IMR-90 (cell line): ENCODE data around the gene FRMD4B. TPM values are rescaled to one million over a fixed set of nuclear protein-coding genes. Genes with fewer than 3 reads are reported as not detected.
A peak's percentile ranks its signal among the peaks of the same experiment; 100 is the strongest.

Experiments
- ATAC-seq: fragments of 200-7000 bp; cut with Tn5 transposase; 2 replicates; pipeline ENCODE4 v1.9.1; 2020; ENCODE audit warnings: low read depth, mild to moderate bottlenecking, moderate library complexity
- BruUV-seq: library from RNA; stranded (reverse); fragments of 400-500 nt; replicated peaks from 2 replicates; lab custom pipeline; 2021; lab: Mats Ljungman, UMichigan
- CTCF ChIA-PET: fragments of 300-600 bp; formaldehyde crosslinking; extraction: SDS; loops from one replicate; lab custom pipeline; 2021; ENCODE audit warnings: antibody characterized with exemption; lab: Yijun Ruan, JAX
- POLR2A ChIA-PET: fragments of 300-600 bp; sonication (Branson Sonifier 250); formaldehyde crosslinking; loops from one replicate; lab custom pipeline; 2022; ENCODE audit warnings: antibody characterized with exemption; ENCODE audit not compliant: unreplicated experiment; lab: Charles Lee
- DNase-seq: peaks from one replicate; pipeline ENCODE4 v3.0.0; 2013
- H2AFZ ChIP-seq: replicated peaks from 2 replicates; pipeline ENCODE3; 2013; ENCODE audit warnings: low read length, mild to moderate bottlenecking; ENCODE audit not compliant: poor library complexity
- H2AK5ac ChIP-seq: 2 replicates; pipeline ENCODE4 v1.6.1; 2013; ENCODE audit warnings: low read depth, low read length, inconsistent platforms
- H2AK9ac ChIP-seq: replicated peaks from 2 replicates; pipeline ENCODE3; 2013; ENCODE audit warnings: mild to moderate bottlenecking, low read depth, low read length, moderate library complexity; ENCODE audit not compliant: poor library complexity
- H2BK120ac ChIP-seq: 2 replicates; pipeline ENCODE4 v1.6.1; 2013; ENCODE audit warnings: low read depth, low read length, inconsistent platforms
- H2BK15ac ChIP-seq: 3 replicates; pipeline ENCODE4 v1.6.1; 2013; ENCODE audit warnings: low read depth, low read length, inconsistent platforms
- H2BK20ac ChIP-seq: 2 replicates; pipeline ENCODE4 v1.6.1; 2013; ENCODE audit warnings: low read depth, mild to moderate bottlenecking, inconsistent platforms, low read length, moderate library complexity
- H2BK5ac ChIP-seq: 2 replicates; pipeline ENCODE4 v1.6.1; 2013; ENCODE audit warnings: mild to moderate bottlenecking, low read depth, low read length, inconsistent platforms; ENCODE audit not compliant: poor library complexity, severe bottlenecking
- H3K14ac ChIP-seq: replicated peaks from 2 replicates; pipeline ENCODE4 v1.6.1; 2013; ENCODE audit warnings: low read depth, low read length, inconsistent platforms
- H3K18ac ChIP-seq: 2 replicates; pipeline ENCODE4 v1.6.1; 2013; ENCODE audit warnings: low read depth, low read length, control low read depth
- H3K23ac ChIP-seq: 2 replicates; pipeline ENCODE4 v1.6.1; 2013; ENCODE audit warnings: low read depth, low read length, inconsistent platforms
- H3K27ac ChIP-seq: 2 replicates; pipeline ENCODE4 v1.5.1; 2013; ENCODE audit warnings: mild to moderate bottlenecking, control low read depth, low read length; ENCODE audit not compliant: insufficient read depth
- H3K27me3 ChIP-seq: 2 replicates; pipeline ENCODE4 v1.6.1; 2013; ENCODE audit warnings: low read length; ENCODE audit not compliant: control insufficient read depth, insufficient read depth
- H3K36me3 ChIP-seq: 2 replicates; pipeline ENCODE4 v1.6.1; 2013; ENCODE audit warnings: low read length, mixed read lengths; ENCODE audit not compliant: control insufficient read depth, insufficient read depth
- H3K4ac ChIP-seq: 2 replicates; pipeline ENCODE4 v1.6.1; 2013; ENCODE audit warnings: low read depth, low read length, inconsistent platforms
- H3K4me1 ChIP-seq: 2 replicates; pipeline ENCODE4 v1.6.1; 2013; ENCODE audit warnings: low read length, mixed read lengths; ENCODE audit not compliant: control insufficient read depth, insufficient read depth
- H3K4me2 ChIP-seq: 2 replicates; pipeline ENCODE4 v1.6.1; 2013; ENCODE audit warnings: low read depth, mild to moderate bottlenecking, control low read depth, low read length, moderate library complexity
- H3K4me3 ChIP-seq: 2 replicates; pipeline ENCODE4 v1.5.1; 2013; ENCODE audit warnings: low read depth, mild to moderate bottlenecking, control low read depth, low read length, moderate library complexity; ENCODE audit not compliant: insufficient read depth
- H3K56ac ChIP-seq: 2 replicates; pipeline ENCODE4 v1.6.1; 2013; ENCODE audit warnings: low read length, inconsistent platforms; ENCODE audit not compliant: insufficient read depth; ENCODE audit errors: extremely low read depth
- H3K79me1 ChIP-seq, 2 experiments: 2 replicates each; pipeline ENCODE4 v1.6.1; 2013; ENCODE audit warnings: low read length in 2 of 2, inconsistent platforms in 1 of 2, low read depth in 1 of 2
- H3K9ac ChIP-seq: 2 replicates; pipeline ENCODE4 v1.6.1; 2013; ENCODE audit warnings: low read depth, low read length, control low read depth
- H3K9me1 ChIP-seq: 2 replicates; pipeline ENCODE4 v1.6.1; 2013; ENCODE audit warnings: low read length, inconsistent platforms; ENCODE audit not compliant: insufficient read depth
- H3K9me3 ChIP-seq: 2 replicates; pipeline ENCODE4 v1.6.1; 2013; ENCODE audit warnings: low read length; ENCODE audit not compliant: control insufficient read depth, insufficient read depth
- H4K20me1 ChIP-seq: 2 replicates; pipeline ENCODE4 v1.6.1; 2013; ENCODE audit warnings: low read length, inconsistent platforms; ENCODE audit not compliant: insufficient read depth
- H4K5ac ChIP-seq: 2 replicates; pipeline ENCODE4 v1.6.1; 2013; ENCODE audit warnings: mild to moderate bottlenecking, low read depth, low read length, control low read depth
- H4K8ac ChIP-seq, 2 experiments: 2 replicates each; pipeline ENCODE4 v1.6.1; 2013; ENCODE audit warnings: low read depth in 2 of 2, low read length in 2 of 2, control low read depth in 1 of 2, inconsistent platforms in 1 of 2
- H4K91ac ChIP-seq: 2 replicates; pipeline ENCODE4 v1.6.1; 2013; ENCODE audit warnings: low read depth, low read length, inconsistent platforms; ENCODE audit not compliant: insufficient read depth
- BHLHE40 ChIP-seq: fragments of 150-350 bp; IDR thresholded peaks from 2 replicates; pipeline ENCODE4 v1.6.1; 2016; ENCODE audit warnings: mild to moderate bottlenecking, low read depth, low read length
- CEBPB ChIP-seq: IDR thresholded peaks from 2 replicates; pipeline ENCODE4 v1.6.1; 2012; ENCODE audit warnings: low read depth, low read length, improper control_type of control experiment
- CHD1 ChIP-seq: IDR thresholded peaks from 2 replicates; pipeline ENCODE4 v1.6.1; 2012; ENCODE audit warnings: low read depth, low read length, improper control_type of control experiment
- FOS ChIP-seq: fragments of 150-350 bp; IDR thresholded peaks from 2 replicates; pipeline ENCODE4 v1.6.1; 2016; ENCODE audit warnings: low read depth, low read length
- MAFK ChIP-seq: IDR thresholded peaks from 2 replicates; pipeline ENCODE4 v1.6.1; 2012; ENCODE audit warnings: low read depth, low read length, improper control_type of control experiment
- MAZ ChIP-seq: IDR thresholded peaks from 2 replicates; pipeline ENCODE4 v1.6.1; 2012; ENCODE audit warnings: low read depth, mild to moderate bottlenecking, low read length, improper control_type of control experiment, moderate library complexity, borderline replicate concordance
- MXI1 ChIP-seq: IDR thresholded peaks from 2 replicates; pipeline ENCODE4 v1.6.1; 2012; ENCODE audit warnings: low read depth, mild to moderate bottlenecking, low read length, moderate library complexity, borderline replicate concordance
- NFE2L2 ChIP-seq: fragments of 150-350 bp; IDR thresholded peaks from 2 replicates; pipeline ENCODE4 v1.6.1; 2016; ENCODE audit warnings: low read depth, mild to moderate bottlenecking, low read length
- POLR2A ChIP-seq: IDR thresholded peaks from 2 replicates; pipeline ENCODE4 v1.6.1; 2012; ENCODE audit warnings: mild to moderate bottlenecking, low read depth, low read length
- RAD21 ChIP-seq: IDR thresholded peaks from 2 replicates; pipeline ENCODE4 v1.6.1; 2012; ENCODE audit warnings: low read length, improper control_type of control experiment
- RCOR1 ChIP-seq: IDR thresholded peaks from 2 replicates; pipeline ENCODE4 v1.6.1; 2012; ENCODE audit warnings: mild to moderate bottlenecking, low read length, improper control_type of control experiment; ENCODE audit not compliant: insufficient replicate concordance
- RFX5 ChIP-seq: IDR thresholded peaks from 2 replicates; pipeline ENCODE4 v1.8.0; 2012; ENCODE audit warnings: low read depth, mild to moderate bottlenecking, low read length, moderate library complexity
- SMC3 ChIP-seq: fragments of 150-350 bp; IDR thresholded peaks from 2 replicates; pipeline ENCODE4 v1.6.1; 2016; ENCODE audit warnings: low read depth, mild to moderate bottlenecking, antibody characterized with exemption, low read length, moderate library complexity
- USF2 ChIP-seq: fragments of 150-350 bp; IDR thresholded peaks from 2 replicates; pipeline ENCODE4 v1.6.1; 2017; ENCODE audit warnings: mild to moderate bottlenecking, antibody characterized with exemption, low read length, low read depth
- WGBS, 2 experiments: methylation state at CpG; one replicate each; pipeline versions ENCODE4 v1.1.5 to v1.1.7; 2013; ENCODE audit warnings: missing lambda C conversion rate in 2 of 2; ENCODE audit not compliant: insufficient read length in 1 of 2; ENCODE audit errors: extremely low coverage in 2 of 2; 5-methylcytosine and 5-hydroxymethylcytosine counted together
- dilution Hi-C: fragments of 300-500 bp; cut with HindIII; formaldehyde crosslinking; loops from one replicate; pipeline ENCODE4 v1.14.3; 2018; ENCODE audit warnings: low sequenced_read_pairs; ENCODE audit not compliant: unreplicated experiment
- in situ Hi-C: fragments of 300-500 bp; cut with MboI; formaldehyde crosslinking; loops from 3 replicates; pipeline ENCODE4 v1.14.3; 2019; ENCODE audit warnings: low sequenced_read_pairs, inconsistent platforms, mixed read lengths
- intact Hi-C: fragments of 100-400 bp; cut with micrococcal nuclease; formaldehyde crosslinking; loops from 2 replicates; pipeline ENCODE4 v1.10.0; 2022
- polyA plus RNA-seq, 3 experiments: library from polyadenylated mRNA; depleted of rRNA; stranded (reverse); fragments of >200 nt; gene quantifications; 2 replicates each; pipeline ENCODE4 v1.2.3, GENCODE V29; 2012; ENCODE audit warnings: low replicate concordance in 1 of 3
- total RNA-seq: library from RNA; depleted of rRNA; stranded (reverse); fragments of >200 nt; gene quantifications from 2 replicates; pipeline ENCODE4 v1.2.3, GENCODE V29; 2012
- TF ChIP-seq, protein P1 (sequence below): fragments of 150-350 bp; IDR thresholded peaks from 2 replicates; pipeline ENCODE4 v1.6.1; 2016; ENCODE audit warnings: low read depth, mild to moderate bottlenecking, low read length, moderate library complexity, borderline replicate concordance

FRMD4B gene
- total and polyA plus RNA-seq, 2 of the 4 experiments (the other 2 are of a cell fraction): 0.14 to 0.36 TPM

DNA sequence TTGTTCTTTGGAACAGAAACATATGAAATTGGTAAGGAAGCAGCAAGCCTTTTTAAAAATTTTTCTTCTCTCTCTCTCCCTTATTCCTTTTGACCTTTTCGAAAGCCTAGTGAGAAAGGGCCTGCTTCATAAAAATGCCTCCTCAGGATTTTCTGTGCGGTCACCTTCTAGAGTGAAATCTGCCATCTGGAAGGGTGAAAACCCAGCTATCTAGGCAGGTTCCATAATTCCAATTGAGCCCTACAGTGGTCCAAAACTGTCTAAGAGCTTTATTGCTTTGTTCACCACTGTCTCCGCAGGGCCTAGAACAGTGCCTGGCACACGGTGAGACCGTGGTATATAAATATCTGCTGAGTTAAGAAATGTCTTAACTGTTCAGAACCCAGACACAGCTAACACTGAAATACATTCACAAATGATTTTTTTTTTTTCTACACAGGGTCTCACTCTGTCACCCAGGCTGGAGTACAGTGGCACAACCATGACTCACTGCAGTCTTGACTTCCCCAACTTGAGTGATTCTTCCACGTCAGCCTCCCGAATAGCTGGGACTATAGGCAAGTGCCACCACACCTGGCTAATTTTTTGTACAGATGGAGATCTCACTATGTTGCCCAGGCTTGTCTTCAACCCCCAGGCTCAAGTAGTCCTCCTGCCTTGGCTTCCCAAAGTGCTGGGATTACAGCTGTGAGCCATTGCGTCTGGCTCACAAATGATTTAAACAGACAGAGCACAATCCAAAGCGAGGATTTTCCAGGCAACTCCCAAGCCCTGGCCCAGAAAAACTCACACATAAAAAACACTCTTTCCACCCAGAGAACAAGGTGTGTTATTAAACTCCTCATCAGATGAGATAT, 64.4 kb downstream of the FRMD4B start:
- H3K4me2 ChIP-seq: no peak overlapping the region
- no peak overlapping the region for H2BK5ac ChIP-seq
- no peak overlapping the region for H3K9ac ChIP-seq
- H2AFZ ChIP-seq: no peak overlapping the region
- no peaks in the 10 kb centered on the region for H3K27me3 ChIP-seq
- H3K79me1 ChIP-seq: no peaks in the 10 kb centered on the region
- H2AK9ac ChIP-seq: no peak overlapping the region
- ChIA-PET POLR2A (no interaction called here), CTCF (interaction anchor here (0.6 kb wide), 1 partner anchor 15 kb away, joined by 3 read pairs; no protein-coding TSS in a partner anchor)
- in situ Hi-C loops (no loop called here), dilution Hi-C loops (no loop called here), intact Hi-C loops (no loop called here)
- ATAC-seq (no peak), DNase-seq (no peak)
- H3K9me3 ChIP-seq: no peaks in the 10 kb centered on the region
- no peak overlapping the region for H3K27ac ChIP-seq
- no peak overlapping the region for H3K23ac ChIP-seq
- H4K20me1 ChIP-seq: no peaks in the 10 kb centered on the region
- H3K4me1 ChIP-seq: no peaks in the 10 kb centered on the region
- no peak overlapping the region for H4K5ac ChIP-seq
- H3K18ac ChIP-seq: no peak overlapping the region
- H4K91ac ChIP-seq: no peak overlapping the region
- no peak overlapping the region for H2AK5ac ChIP-seq
- no peaks in the 10 kb centered on the region for H3K9me1 ChIP-seq
- H4K8ac ChIP-seq: no peak overlapping the region
- H3K14ac ChIP-seq: no peak overlapping the region
- H2BK15ac ChIP-seq: no peak overlapping the region
- H3K36me3 ChIP-seq: no peaks in the 10 kb centered on the region
- BruUV-seq: no TSS peak
- H2BK20ac ChIP-seq: no peak overlapping the region
- 0 out of 2 replicates have a peak overlapping the region, but pooled peaks have one; percentile 4 for H3K56ac ChIP-seq
- H3K4me3 ChIP-seq: no peak overlapping the region
- H2BK120ac ChIP-seq: no peak overlapping the region
- 90% methylated on average over 2 of the region's 9 CpGs; no CpG with 5 or more reads in 1 of the 2 experiments for WGBS, 2 experiments
- H3K4ac ChIP-seq: no peak overlapping the region
- TF ChIP-seq CEBPB (no peak), MAZ (no peak), RFX5 (no peak), RAD21 (no peak), MAFK (no peak), SMC3 (no peak), MXI1 (no peak), FOS (no peak), NFE2L2 (no peak), POLR2A (no peak), RCOR1 (no peak), CHD1 (no peak), USF2 (no peak), BHLHE40 (no peak)
- TF ChIP-seq, protein P1, sequence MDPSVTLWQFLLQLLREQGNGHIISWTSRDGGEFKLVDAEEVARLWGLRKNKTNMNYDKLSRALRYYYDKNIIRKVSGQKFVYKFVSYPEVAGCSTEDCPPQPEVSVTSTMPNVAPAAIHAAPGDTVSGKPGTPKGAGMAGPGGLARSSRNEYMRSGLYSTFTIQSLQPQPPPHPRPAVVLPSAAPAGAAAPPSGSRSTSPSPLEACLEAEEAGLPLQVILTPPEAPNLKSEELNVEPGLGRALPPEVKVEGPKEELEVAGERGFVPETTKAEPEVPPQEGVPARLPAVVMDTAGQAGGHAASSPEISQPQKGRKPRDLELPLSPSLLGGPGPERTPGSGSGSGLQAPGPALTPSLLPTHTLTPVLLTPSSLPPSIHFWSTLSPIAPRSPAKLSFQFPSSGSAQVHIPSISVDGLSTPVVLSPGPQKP: no peak
